A673 (cell line): Measurements from ENCODE around the gene C3orf70.

Experiments used
- CTCF ChIP-seq: fragments of 300-800, 200-600 bp; sonication (generic); conservative IDR thresholded peaks from 2 replicates; pipeline ENCODE4 v1.5.1; 2017; ENCODE audit warnings: low read depth, mild to moderate bottlenecking, antibody characterized with exemption, low read length, moderate library complexity, mixed read lengths
- EZH2 ChIP-seq: fragments of 200-600 bp; sonication (generic); IDR thresholded peaks from 2 replicates; pipeline ENCODE4 v1.6.1; 2017; ENCODE audit warnings: borderline replicate concordance, low read depth, mild to moderate bottlenecking, mixed read lengths, antibody characterized with exemption, low read length; ENCODE audit not compliant: poor library complexity, severe bottlenecking

- TF ChIP-seq CTCF, result no peak
- no peak for TF ChIP-seq EZH2
These were observed 36.0 kb upstream of the C3orf70 start for GRCh38 chr3:185188816-185189215.
